ENCODE data around the gene POFUT1. TPM values are rescaled to one million over a fixed set of nuclear protein-coding genes. Genes with fewer than 3 reads are reported as not detected.

Gene POFUT1
- total and polyA plus RNA-seq, 2 donors, result 9.1 to 11.2 TPM

GRCh38 chr20:32209850-32210605 lies 2.3 kb downstream of the POFUT1 start:
- Histone ChIP-seq H3K36me3 (ENCODE audit: control insufficient read depth in 2 of 2, insufficient read depth in 2 of 2, low read length in 1 of 2) (peaks cover 25 to 31% of the 10 kb centered on the region in 2 donors), H3K9me3 (ENCODE audit: control insufficient read depth in 2 of 2, insufficient read depth in 1 of 2, low read length in 1 of 2) (no peaks in the 10 kb centered on the region), H3K4me3 (ENCODE audit: low read length in 2 of 2) (no peak overlapping the region), H3K27ac (ENCODE audit: low read depth in 1 of 2, low read length in 1 of 2) (no peak overlapping the region), H3K4me1 (ENCODE audit: control insufficient read depth in 2 of 2, insufficient read depth in 2 of 2, low read length in 2 of 2) (peaks cover 18 to 29% of the 10 kb centered on the region in 2 donors), H3K27me3 (ENCODE audit: control insufficient read depth in 2 of 2, insufficient read depth in 1 of 2, low read length in 1 of 2) (no peaks in the 10 kb centered on the region)
- WGBS, result 98% methylated on average over 9 of the region's 9 CpGs
- DNase-seq (ENCODE audit: low read depth in 6 of 9, low spot score in 9 of 9), result no peak

- no peak for DNase-seq (ENCODE audit: low read depth in 6 of 9, low spot score in 9 of 9)
- H3K27me3 ChIP-seq (ENCODE audit: control insufficient read depth in 2 of 2, insufficient read depth in 1 of 2, low read length in 1 of 2), result no peaks in the 10 kb centered on the region
- H3K4me1 ChIP-seq (ENCODE audit: control insufficient read depth in 2 of 2, insufficient read depth in 2 of 2, low read length in 2 of 2), result peaks cover 0 to 2% of the 10 kb centered on the region in 2 donors
- H3K27ac ChIP-seq (ENCODE audit: low read depth in 1 of 2, low read length in 1 of 2), result no peak overlapping the region
- H3K4me3 ChIP-seq (ENCODE audit: low read length in 2 of 2), result no peak overlapping the region
- 100% methylated on average over 1 of the region's 1 CpG for WGBS
- H3K9me3 ChIP-seq (ENCODE audit: control insufficient read depth in 2 of 2, insufficient read depth in 1 of 2, low read length in 1 of 2), result no peaks in the 10 kb centered on the region
- peaks cover 46 to 61% of the 10 kb centered on the region in 2 donors for H3K36me3 ChIP-seq (ENCODE audit: control insufficient read depth in 2 of 2, insufficient read depth in 2 of 2, low read length in 1 of 2)
Measured at GRCh38 chr20:32213870-32214269, 6.2 kb downstream of the POFUT1 start.

- no peaks in the 10 kb centered on the region for H3K27me3 ChIP-seq (ENCODE audit: control insufficient read depth in 2 of 2, insufficient read depth in 1 of 2, low read length in 1 of 2)
- no peak for DNase-seq (ENCODE audit: low read depth in 6 of 9, low spot score in 9 of 9)
- no peaks in the 10 kb centered on the region for H3K4me1 ChIP-seq (ENCODE audit: control insufficient read depth in 2 of 2, insufficient read depth in 2 of 2, low read length in 2 of 2)
- H3K27ac ChIP-seq (ENCODE audit: low read depth in 1 of 2, low read length in 1 of 2), result no peak overlapping the region
- peaks cover 47 to 56% of the 10 kb centered on the region in 2 donors for H3K36me3 ChIP-seq (ENCODE audit: control insufficient read depth in 2 of 2, insufficient read depth in 2 of 2, low read length in 1 of 2)
- H3K9me3 ChIP-seq (ENCODE audit: control insufficient read depth in 2 of 2, insufficient read depth in 1 of 2, low read length in 1 of 2), result no peaks in the 10 kb centered on the region
- 98% methylated on average over 8 of the region's 8 CpGs for WGBS
- H3K4me3 ChIP-seq (ENCODE audit: low read length in 2 of 2), result no peak overlapping the region
Measured at GRCh38 chr20:32215147-32215546, 7.5 kb downstream of the POFUT1 start.

- Histone ChIP-seq H3K36me3 (ENCODE audit: control insufficient read depth in 2 of 2, insufficient read depth in 2 of 2, low read length in 1 of 2) (peaks cover 47 to 54% of the 10 kb centered on the region in 2 donors), H3K4me3 (ENCODE audit: low read length in 2 of 2) (no peak overlapping the region), H3K9me3 (ENCODE audit: control insufficient read depth in 2 of 2, insufficient read depth in 1 of 2, low read length in 1 of 2) (no peaks in the 10 kb centered on the region), H3K27ac (ENCODE audit: low read depth in 1 of 2, low read length in 1 of 2) (no peak overlapping the region), H3K27me3 (ENCODE audit: control insufficient read depth in 2 of 2, insufficient read depth in 1 of 2, low read length in 1 of 2) (no peaks in the 10 kb centered on the region), H3K4me1 (ENCODE audit: control insufficient read depth in 2 of 2, insufficient read depth in 2 of 2, low read length in 2 of 2) (no peaks in the 10 kb centered on the region)
- WGBS, result 98% methylated on average over 3 of the region's 3 CpGs
- no peak for DNase-seq (ENCODE audit: low read depth in 6 of 9, low spot score in 9 of 9)
Measured at GRCh38 chr20:32215729-32216128, 8.0 kb downstream of the POFUT1 start.

- WGBS, result 97% methylated on average over 13 of the region's 13 CpGs
- DNase-seq (ENCODE audit: low read depth in 6 of 9, low spot score in 9 of 9), result no peak
- no peak overlapping the region for H3K4me3 ChIP-seq (ENCODE audit: low read length in 2 of 2)
- no peaks in the 10 kb centered on the region for H3K4me1 ChIP-seq (ENCODE audit: control insufficient read depth in 2 of 2, insufficient read depth in 2 of 2, low read length in 2 of 2)
- no peaks in the 10 kb centered on the region for H3K9me3 ChIP-seq (ENCODE audit: control insufficient read depth in 2 of 2, insufficient read depth in 1 of 2, low read length in 1 of 2)
- H3K27ac ChIP-seq (ENCODE audit: low read depth in 1 of 2, low read length in 1 of 2), result no peak overlapping the region
- peaks cover 45 to 60% of the 10 kb centered on the region in 2 donors for H3K36me3 ChIP-seq (ENCODE audit: control insufficient read depth in 2 of 2, insufficient read depth in 2 of 2, low read length in 1 of 2)
- no peaks in the 10 kb centered on the region for H3K27me3 ChIP-seq (ENCODE audit: control insufficient read depth in 2 of 2, insufficient read depth in 1 of 2, low read length in 1 of 2)
Measured at GRCh38 chr20:32216179-32217142, 8.8 kb downstream of the POFUT1 start.

GRCh38 chr20:32218156-32218900 lies 10.6 kb downstream of the POFUT1 start:
- 98% methylated on average over 5 of the region's 5 CpGs for WGBS
- Histone ChIP-seq H3K36me3 (ENCODE audit: control insufficient read depth in 2 of 2, insufficient read depth in 2 of 2, low read length in 1 of 2) (peaks cover 47 to 70% of the 10 kb centered on the region in 2 donors), H3K27ac (ENCODE audit: low read depth in 1 of 2, low read length in 1 of 2) (no peak overlapping the region), H3K4me1 (ENCODE audit: control insufficient read depth in 2 of 2, insufficient read depth in 2 of 2, low read length in 2 of 2) (no peaks in the 10 kb centered on the region), H3K27me3 (ENCODE audit: control insufficient read depth in 2 of 2, insufficient read depth in 1 of 2, low read length in 1 of 2) (no peaks in the 10 kb centered on the region), H3K4me3 (ENCODE audit: low read length in 2 of 2) (no peak overlapping the region), H3K9me3 (ENCODE audit: control insufficient read depth in 2 of 2, insufficient read depth in 1 of 2, low read length in 1 of 2) (no peaks in the 10 kb centered on the region)
- DNase-seq (ENCODE audit: low read depth in 6 of 9, low spot score in 9 of 9), result no peak

- H3K27ac ChIP-seq (ENCODE audit: low read depth in 1 of 2, low read length in 1 of 2), result no peak overlapping the region
- H3K27me3 ChIP-seq (ENCODE audit: control insufficient read depth in 2 of 2, insufficient read depth in 1 of 2, low read length in 1 of 2), result no peaks in the 10 kb centered on the region
- H3K36me3 ChIP-seq (ENCODE audit: control insufficient read depth in 2 of 2, insufficient read depth in 2 of 2, low read length in 1 of 2), result peaks cover 40 to 48% of the 10 kb centered on the region in 2 donors
- no peaks in the 10 kb centered on the region for H3K4me1 ChIP-seq (ENCODE audit: control insufficient read depth in 2 of 2, insufficient read depth in 2 of 2, low read length in 2 of 2)
- DNase-seq (ENCODE audit: low read depth in 6 of 9, low spot score in 9 of 9), result no peak
- H3K9me3 ChIP-seq (ENCODE audit: control insufficient read depth in 2 of 2, insufficient read depth in 1 of 2, low read length in 1 of 2), result no peaks in the 10 kb centered on the region
- WGBS, result 94% methylated on average over 4 of the region's 4 CpGs
- H3K4me3 ChIP-seq (ENCODE audit: low read length in 2 of 2), result no peak overlapping the region
Measured at GRCh38 chr20:32224463-32224862, 16.8 kb downstream of the POFUT1 start.

- 95% methylated on average over 1 of the region's 1 CpG for WGBS
- peaks cover 36 to 47% of the 10 kb centered on the region in 2 donors for H3K36me3 ChIP-seq (ENCODE audit: control insufficient read depth in 2 of 2, insufficient read depth in 2 of 2, low read length in 1 of 2)
- H3K9me3 ChIP-seq (ENCODE audit: control insufficient read depth in 2 of 2, insufficient read depth in 1 of 2, low read length in 1 of 2), result no peaks in the 10 kb centered on the region
- H3K27me3 ChIP-seq (ENCODE audit: control insufficient read depth in 2 of 2, insufficient read depth in 1 of 2, low read length in 1 of 2), result no peaks in the 10 kb centered on the region
- no peaks in the 10 kb centered on the region for H3K4me1 ChIP-seq (ENCODE audit: control insufficient read depth in 2 of 2, insufficient read depth in 2 of 2, low read length in 2 of 2)
- DNase-seq (ENCODE audit: low read depth in 6 of 9, low spot score in 9 of 9), result no peak
- H3K27ac ChIP-seq (ENCODE audit: low read depth in 1 of 2, low read length in 1 of 2), result no peak overlapping the region
- H3K4me3 ChIP-seq (ENCODE audit: low read length in 2 of 2), result no peak overlapping the region
Measured at GRCh38 chr20:32226391-32226790, 18.7 kb downstream of the POFUT1 start.

Measured in thymus (tissue), 11 donors.